ENCODE results near the gene MYO1F. TPM values are rescaled to one million over a fixed set of nuclear protein-coding genes. Genes with fewer than 3 reads are reported as not detected.

The MYO1F gene
- polyA plus RNA-seq, 3 donors, result 121 to 707 (median 197) TPM

GRCh38 chr19:8573316-8573715, 3.9 kb downstream of the MYO1F start:
- Histone ChIP-seq H3K4me3 (replicated peaks in 1 of 3; ENCODE audit: low read depth in 2 of 3, low read length in 3 of 3) (peak overlapping the region; percentile 5 to 100 (median 85)), H3K27ac (ENCODE audit: low read depth in 1 of 2, low read length in 2 of 2) (peak overlapping the region; percentile 90 to 92), H3K9ac (ENCODE audit: insufficient read depth, low read length, poor library complexity, severe bottlenecking) (peak overlapping the region; percentile 29), H3K9me3 (replicated peaks in 1 of 2; ENCODE audit: control insufficient read depth in 1 of 2, insufficient read depth in 1 of 2, low read length in 2 of 2) (no peaks in the 10 kb centered on the region), H2AFZ (ENCODE audit: insufficient read depth, low read depth, low read length, poor library complexity, severe bottlenecking) (no peak overlapping the region), H3K27me3 (ENCODE audit: control insufficient read depth in 2 of 2, insufficient read depth in 2 of 2, low read length in 2 of 2) (no peaks in the 10 kb centered on the region), H4K20me1 (ENCODE audit: insufficient read depth, low read length) (peaks cover 84% of the 10 kb centered on the region), H3K79me2 (ENCODE audit: insufficient read depth, low read length) (peaks cover 99% of the 10 kb centered on the region), H3K4me1 (ENCODE audit: control insufficient read depth in 1 of 2, insufficient read depth in 2 of 2, low read length in 2 of 2) (peaks cover 79 to 88% of the 10 kb centered on the region in 2 donors), H3K36me3 (replicated peaks in 1 of 2; ENCODE audit: control insufficient read depth in 1 of 2, insufficient read depth in 2 of 2, low read length in 2 of 2) (peaks cover 4 to 13% of the 10 kb centered on the region in 2 donors), H3K4me2 (replicated peaks; ENCODE audit: extremely low read depth, low read length, poor library complexity, severe bottlenecking) (peak overlapping the region; percentile 99)
- H3K9me3 Mint-ChIP-seq, result peaks cover 0 to 6% (median 0%) of the 10 kb centered on the region in 7 donors
- H3K27ac Mint-ChIP-seq, result peak overlapping the region; percentile 97 to 99 (median 99)
- H3K27me3 Mint-ChIP-seq (ENCODE audit: low read depth in 3 of 3), result peaks cover 0 to 2% (median 0%) of the 10 kb centered on the region in 3 donors
- H3K4me1 Mint-ChIP-seq, result peaks cover 85% of the 10 kb centered on the region
- peaks cover 60 to 74% of the 10 kb centered on the region in 2 donors for H3K36me3 Mint-ChIP-seq
- intact Hi-C loops (cut with micrococcal nuclease), result loop anchor here (10.0 kb wide), 2 partner anchors 71 to 219 kb away; no protein-coding TSS in a partner anchor
- 50% methylated on average over 1 of the region's 7 CpGs for WGBS (ENCODE audit: insufficient coverage)
- H3K4me3 Mint-ChIP-seq, result peak overlapping the region; percentile 98 to 100
- TF ChIP-seq, protein P1, sequence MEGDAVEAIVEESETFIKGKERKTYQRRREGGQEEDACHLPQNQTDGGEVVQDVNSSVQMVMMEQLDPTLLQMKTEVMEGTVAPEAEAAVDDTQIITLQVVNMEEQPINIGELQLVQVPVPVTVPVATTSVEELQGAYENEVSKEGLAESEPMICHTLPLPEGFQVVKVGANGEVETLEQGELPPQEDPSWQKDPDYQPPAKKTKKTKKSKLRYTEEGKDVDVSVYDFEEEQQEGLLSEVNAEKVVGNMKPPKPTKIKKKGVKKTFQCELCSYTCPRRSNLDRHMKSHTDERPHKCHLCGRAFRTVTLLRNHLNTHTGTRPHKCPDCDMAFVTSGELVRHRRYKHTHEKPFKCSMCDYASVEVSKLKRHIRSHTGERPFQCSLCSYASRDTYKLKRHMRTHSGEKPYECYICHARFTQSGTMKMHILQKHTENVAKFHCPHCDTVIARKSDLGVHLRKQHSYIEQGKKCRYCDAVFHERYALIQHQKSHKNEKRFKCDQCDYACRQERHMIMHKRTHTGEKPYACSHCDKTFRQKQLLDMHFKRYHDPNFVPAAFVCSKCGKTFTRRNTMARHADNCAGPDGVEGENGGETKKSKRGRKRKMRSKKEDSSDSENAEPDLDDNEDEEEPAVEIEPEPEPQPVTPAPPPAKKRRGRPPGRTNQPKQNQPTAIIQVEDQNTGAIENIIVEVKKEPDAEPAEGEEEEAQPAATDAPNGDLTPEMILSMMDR (IDR thresholded peaks at IDR 0.05), result no peak
- DNase-seq, result no peak

- Mint-ChIP-seq H3K27me3 (ENCODE audit: low read depth in 3 of 3) (peaks cover 0 to 5% (median 0%) of the 10 kb centered on the region in 3 donors), H3K27ac (peak overlapping the region; percentile 97 to 99 (median 99)), H3K4me1 (peaks cover 91% of the 10 kb centered on the region), H3K36me3 (peaks cover 61 to 81% of the 10 kb centered on the region in 2 donors), H3K9me3 (peaks cover 0 to 1% (median 0%) of the 10 kb centered on the region in 7 donors), H3K4me3 (peak overlapping the region; percentile 77 to 100)
- no peak overlapping the region for H2AFZ ChIP-seq (ENCODE audit: insufficient read depth, low read depth, low read length, poor library complexity, severe bottlenecking)
- peak overlapping the region in 2 of 3 experiments; percentile 16 to 100 for H3K4me3 ChIP-seq (replicated peaks in 1 of 3; ENCODE audit: low read depth in 2 of 3, low read length in 3 of 3)
- DNase-seq, result peak; percentile 88 to 93 (median 89)
- H3K27me3 ChIP-seq (ENCODE audit: control insufficient read depth in 2 of 2, insufficient read depth in 2 of 2, low read length in 2 of 2), result no peaks in the 10 kb centered on the region
- intact Hi-C loops (cut with micrococcal nuclease), result loop anchor here (10.0 kb wide), 2 partner anchors 74 to 216 kb away; no protein-coding TSS in a partner anchor
- TF ChIP-seq, protein P1 (IDR thresholded peaks at IDR 0.05), result no peak
- H3K9me3 ChIP-seq (replicated peaks in 1 of 2; ENCODE audit: control insufficient read depth in 1 of 2, insufficient read depth in 1 of 2, low read length in 2 of 2), result no peaks in the 10 kb centered on the region
- peaks cover 93 to 100% of the 10 kb centered on the region in 2 donors for H3K4me1 ChIP-seq (ENCODE audit: control insufficient read depth in 1 of 2, insufficient read depth in 2 of 2, low read length in 2 of 2)
- H3K9ac ChIP-seq (ENCODE audit: insufficient read depth, low read length, poor library complexity, severe bottlenecking), result peak overlapping the region; percentile 54
- H3K79me2 ChIP-seq (ENCODE audit: insufficient read depth, low read length), result peaks cover 99% of the 10 kb centered on the region
- WGBS (ENCODE audit: insufficient coverage), result 0% methylated on average over 5 of the region's 5 CpGs
- peaks cover 4 to 13% of the 10 kb centered on the region in 2 donors for H3K36me3 ChIP-seq (replicated peaks in 1 of 2; ENCODE audit: control insufficient read depth in 1 of 2, insufficient read depth in 2 of 2, low read length in 2 of 2)
- H3K4me2 ChIP-seq (replicated peaks; ENCODE audit: extremely low read depth, low read length, poor library complexity, severe bottlenecking), result peak overlapping the region; percentile 99
- H3K27ac ChIP-seq (ENCODE audit: low read depth in 1 of 2, low read length in 2 of 2), result peak overlapping the region; percentile 90 to 92
- peaks cover 73% of the 10 kb centered on the region for H4K20me1 ChIP-seq (ENCODE audit: insufficient read depth, low read length)
These were observed 6.2 kb downstream of the MYO1F start for GRCh38 chr19:8571006-8571411.

Data from CD14-positive monocyte (primary cell).